Loucy (cell line): Measurements from ENCODE around the gene MACROD2.

ENCODE experiments used
- EZH2phosphoT487 ChIP-seq: fragments of 200-600 bp; IDR thresholded peaks from 2 replicates; pipeline ENCODE4 v1.6.1; 2018; ENCODE audit warnings: antibody characterized with exemption, mild to moderate bottlenecking, moderate library complexity, borderline replicate concordance
- TF ChIP-seq, protein P1 (sequence below): fragments of 200-600 bp; sonication (generic); conservative IDR thresholded peaks from 2 replicates; pipeline ENCODE4 v1.5.1; 2014; ENCODE audit warnings: mild to moderate bottlenecking, antibody characterized with exemption, low read length

DNA sequence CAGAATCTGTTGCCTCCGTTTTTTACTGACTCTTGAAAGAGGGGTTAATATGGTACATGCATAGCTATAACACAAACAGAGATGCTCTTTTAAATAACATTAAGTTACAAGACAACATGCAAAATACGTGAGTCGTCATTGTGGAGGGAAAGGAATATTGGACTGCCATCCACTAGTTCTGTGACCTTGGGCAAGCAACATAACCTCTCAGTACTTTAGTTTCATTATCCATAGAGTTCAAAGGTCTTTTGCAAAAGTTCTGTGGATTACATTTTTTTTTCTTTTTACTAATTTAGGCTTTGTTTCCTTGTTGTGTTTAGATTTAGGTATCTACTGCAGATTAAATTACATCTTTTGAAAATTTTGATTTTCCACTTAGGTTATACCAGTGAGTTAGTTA lies 70.5 kb downstream of the MACROD2 start:
- TF ChIP-seq, protein P1, sequence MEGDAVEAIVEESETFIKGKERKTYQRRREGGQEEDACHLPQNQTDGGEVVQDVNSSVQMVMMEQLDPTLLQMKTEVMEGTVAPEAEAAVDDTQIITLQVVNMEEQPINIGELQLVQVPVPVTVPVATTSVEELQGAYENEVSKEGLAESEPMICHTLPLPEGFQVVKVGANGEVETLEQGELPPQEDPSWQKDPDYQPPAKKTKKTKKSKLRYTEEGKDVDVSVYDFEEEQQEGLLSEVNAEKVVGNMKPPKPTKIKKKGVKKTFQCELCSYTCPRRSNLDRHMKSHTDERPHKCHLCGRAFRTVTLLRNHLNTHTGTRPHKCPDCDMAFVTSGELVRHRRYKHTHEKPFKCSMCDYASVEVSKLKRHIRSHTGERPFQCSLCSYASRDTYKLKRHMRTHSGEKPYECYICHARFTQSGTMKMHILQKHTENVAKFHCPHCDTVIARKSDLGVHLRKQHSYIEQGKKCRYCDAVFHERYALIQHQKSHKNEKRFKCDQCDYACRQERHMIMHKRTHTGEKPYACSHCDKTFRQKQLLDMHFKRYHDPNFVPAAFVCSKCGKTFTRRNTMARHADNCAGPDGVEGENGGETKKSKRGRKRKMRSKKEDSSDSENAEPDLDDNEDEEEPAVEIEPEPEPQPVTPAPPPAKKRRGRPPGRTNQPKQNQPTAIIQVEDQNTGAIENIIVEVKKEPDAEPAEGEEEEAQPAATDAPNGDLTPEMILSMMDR, result no peak
- no peak for TF ChIP-seq EZH2phosphoT487
